Breast epithelium (tissue), 3 donors: ENCODE results near the gene HPD.

Experiments used
- POLR2A ChIP-seq: fragments of 450-650 bp; IDR thresholded peaks from one replicate; pipeline ENCODE4 v1.6.1; 2016; ENCODE audit warnings: antibody characterized with exemption, mild to moderate bottlenecking, moderate library complexity
- POLR2AphosphoS5 ChIP-seq, 3 donors: sonication (generic); formaldehyde crosslinking; IDR thresholded peaks; one replicate each; pipeline ENCODE4 v1.6.1; 2017; ENCODE audit warnings: antibody characterized with exemption in 3 of 3
- TF ChIP-seq, protein P1 (sequence below), 3 donors: fragments of 450-650 bp; IDR thresholded peaks; one replicate each; pipeline ENCODE4 v1.5.1; 2016 to 2017; ENCODE audit warnings: antibody characterized with exemption in 3 of 3, mild to moderate bottlenecking in 3 of 3, moderate library complexity in 3 of 3

DNA sequence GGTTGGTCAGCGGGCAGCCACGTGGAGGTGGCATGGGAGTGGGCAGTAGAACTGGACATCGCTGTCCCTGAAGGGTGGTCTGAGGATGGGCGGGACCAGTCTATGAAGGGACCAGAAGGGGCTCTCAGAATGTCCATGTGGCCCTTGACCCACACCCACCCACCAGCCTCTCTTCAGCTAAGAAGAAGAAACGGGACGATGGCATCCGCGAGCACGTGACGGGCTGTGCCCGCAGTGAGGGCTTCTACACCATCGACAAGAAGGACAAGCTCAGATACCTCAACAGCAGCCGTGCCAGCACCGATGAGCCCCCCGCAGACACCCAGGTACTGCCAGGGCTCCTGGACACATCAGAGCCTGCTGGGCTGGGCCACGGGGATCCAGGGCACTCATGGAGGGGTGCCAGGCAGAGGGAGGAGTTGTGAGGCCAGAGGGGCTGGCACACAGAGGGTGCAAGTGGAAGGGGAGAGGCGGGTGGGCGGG lies 33.6 kb downstream of the HPD start:
- TF ChIP-seq, protein P1, sequence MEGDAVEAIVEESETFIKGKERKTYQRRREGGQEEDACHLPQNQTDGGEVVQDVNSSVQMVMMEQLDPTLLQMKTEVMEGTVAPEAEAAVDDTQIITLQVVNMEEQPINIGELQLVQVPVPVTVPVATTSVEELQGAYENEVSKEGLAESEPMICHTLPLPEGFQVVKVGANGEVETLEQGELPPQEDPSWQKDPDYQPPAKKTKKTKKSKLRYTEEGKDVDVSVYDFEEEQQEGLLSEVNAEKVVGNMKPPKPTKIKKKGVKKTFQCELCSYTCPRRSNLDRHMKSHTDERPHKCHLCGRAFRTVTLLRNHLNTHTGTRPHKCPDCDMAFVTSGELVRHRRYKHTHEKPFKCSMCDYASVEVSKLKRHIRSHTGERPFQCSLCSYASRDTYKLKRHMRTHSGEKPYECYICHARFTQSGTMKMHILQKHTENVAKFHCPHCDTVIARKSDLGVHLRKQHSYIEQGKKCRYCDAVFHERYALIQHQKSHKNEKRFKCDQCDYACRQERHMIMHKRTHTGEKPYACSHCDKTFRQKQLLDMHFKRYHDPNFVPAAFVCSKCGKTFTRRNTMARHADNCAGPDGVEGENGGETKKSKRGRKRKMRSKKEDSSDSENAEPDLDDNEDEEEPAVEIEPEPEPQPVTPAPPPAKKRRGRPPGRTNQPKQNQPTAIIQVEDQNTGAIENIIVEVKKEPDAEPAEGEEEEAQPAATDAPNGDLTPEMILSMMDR (IDR thresholded peaks at IDR 0.05): no peak
- TF ChIP-seq POLR2A (no peak), POLR2AphosphoS5 (IDR thresholded peaks at IDR 0.05) (no peak)
